A549 (cell line): Measurements from ENCODE around the gene LRRC28.

Experiments
- POLR2A ChIP-seq: IDR thresholded peaks from 2 replicates; pipeline ENCODE4 v1.6.1; 2012; ENCODE audit warnings: mild to moderate bottlenecking, low read length
- RFX5 ChIP-seq: fragments of 450-650 bp; IDR thresholded peaks from 2 replicates; pipeline ENCODE4 v1.7.1; 2014; ENCODE audit warnings: antibody characterized with exemption, mild to moderate bottlenecking, moderate library complexity
- TF ChIP-seq, protein P1 (sequence below): IDR thresholded peaks from 2 replicates; pipeline ENCODE4 v1.6.1; 2012; ENCODE audit warnings: low read depth, borderline replicate concordance
- TF ChIP-seq, protein P2 (sequence below): fragments of >200 bp; sonication (Bioruptor Twin); formaldehyde crosslinking; IDR thresholded peaks from 3 replicates; pipeline ENCODE4 v1.5.1; 2016

DNA sequence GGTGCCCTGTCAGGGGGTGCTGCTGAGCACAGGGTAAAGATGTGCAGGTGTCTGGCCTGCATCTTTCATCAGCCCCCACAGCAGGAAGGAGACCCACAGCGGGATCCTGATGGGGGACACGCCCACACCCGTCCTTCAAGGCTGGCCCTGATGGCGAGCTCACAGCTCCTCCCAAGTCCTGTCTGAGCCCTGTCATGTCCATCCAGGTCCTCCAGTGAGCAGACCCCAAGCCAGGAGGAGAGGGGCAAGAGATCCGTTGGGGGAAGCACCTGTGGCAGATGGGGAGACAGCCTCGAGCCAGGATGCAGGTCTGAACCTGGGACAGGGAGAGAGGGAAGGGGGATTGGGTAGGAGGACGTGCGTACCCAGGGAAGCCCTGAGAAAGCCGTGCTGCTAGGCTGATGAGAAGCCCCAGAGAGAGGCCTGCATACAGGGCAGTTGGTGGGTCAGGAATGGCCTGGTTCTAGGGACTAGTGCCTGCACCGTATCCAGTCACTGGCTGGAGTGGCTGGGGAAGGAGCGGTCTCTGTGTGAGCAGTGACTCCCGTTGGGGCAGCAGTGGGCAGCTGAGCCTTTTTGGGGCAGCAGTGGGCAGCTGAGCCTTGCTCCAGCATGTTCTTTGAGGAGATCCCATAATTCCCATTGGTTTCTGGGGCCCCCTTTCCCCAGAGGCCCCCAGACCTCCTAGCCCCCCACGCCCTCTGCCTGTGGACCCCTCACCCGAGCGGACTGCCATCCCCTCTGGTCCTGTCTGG is 181.2 kb downstream of the LRRC28 start:
- TF ChIP-seq, protein P1, sequence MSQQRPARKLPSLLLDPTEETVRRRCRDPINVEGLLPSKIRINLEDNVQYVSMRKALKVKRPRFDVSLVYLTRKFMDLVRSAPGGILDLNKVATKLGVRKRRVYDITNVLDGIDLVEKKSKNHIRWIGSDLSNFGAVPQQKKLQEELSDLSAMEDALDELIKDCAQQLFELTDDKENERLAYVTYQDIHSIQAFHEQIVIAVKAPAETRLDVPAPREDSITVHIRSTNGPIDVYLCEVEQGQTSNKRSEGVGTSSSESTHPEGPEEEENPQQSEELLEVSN = no peak
- TF ChIP-seq, protein P2, sequence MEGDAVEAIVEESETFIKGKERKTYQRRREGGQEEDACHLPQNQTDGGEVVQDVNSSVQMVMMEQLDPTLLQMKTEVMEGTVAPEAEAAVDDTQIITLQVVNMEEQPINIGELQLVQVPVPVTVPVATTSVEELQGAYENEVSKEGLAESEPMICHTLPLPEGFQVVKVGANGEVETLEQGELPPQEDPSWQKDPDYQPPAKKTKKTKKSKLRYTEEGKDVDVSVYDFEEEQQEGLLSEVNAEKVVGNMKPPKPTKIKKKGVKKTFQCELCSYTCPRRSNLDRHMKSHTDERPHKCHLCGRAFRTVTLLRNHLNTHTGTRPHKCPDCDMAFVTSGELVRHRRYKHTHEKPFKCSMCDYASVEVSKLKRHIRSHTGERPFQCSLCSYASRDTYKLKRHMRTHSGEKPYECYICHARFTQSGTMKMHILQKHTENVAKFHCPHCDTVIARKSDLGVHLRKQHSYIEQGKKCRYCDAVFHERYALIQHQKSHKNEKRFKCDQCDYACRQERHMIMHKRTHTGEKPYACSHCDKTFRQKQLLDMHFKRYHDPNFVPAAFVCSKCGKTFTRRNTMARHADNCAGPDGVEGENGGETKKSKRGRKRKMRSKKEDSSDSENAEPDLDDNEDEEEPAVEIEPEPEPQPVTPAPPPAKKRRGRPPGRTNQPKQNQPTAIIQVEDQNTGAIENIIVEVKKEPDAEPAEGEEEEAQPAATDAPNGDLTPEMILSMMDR = no peak
- TF ChIP-seq RFX5 (no peak), POLR2A (no peak)
